ENCODE results near the gene ATG4B. TPM values are rescaled to one million over a fixed set of nuclear protein-coding genes. Genes with fewer than 3 reads are reported as not detected.
"Not testable (repeated sequence)": the region's sequence is repeated elsewhere in the genome, so short reads cannot be mapped to it uniquely, and the experiment has no call there.

The ATG4B gene
- 10 to 100 TPM; 43.0 to 49.4 TPM for total RNA-seq
- long read RNA-seq, transcript ATG4B-205 (13 exons, 2,878 nt) = major isoform, 51 of 86 reads
- long read RNA-seq, partial matches to known transcripts = 26 of 86 reads
- long read RNA-seq, other reads (novel, unspliced or antisense) = 8 of 86 reads

DNA sequence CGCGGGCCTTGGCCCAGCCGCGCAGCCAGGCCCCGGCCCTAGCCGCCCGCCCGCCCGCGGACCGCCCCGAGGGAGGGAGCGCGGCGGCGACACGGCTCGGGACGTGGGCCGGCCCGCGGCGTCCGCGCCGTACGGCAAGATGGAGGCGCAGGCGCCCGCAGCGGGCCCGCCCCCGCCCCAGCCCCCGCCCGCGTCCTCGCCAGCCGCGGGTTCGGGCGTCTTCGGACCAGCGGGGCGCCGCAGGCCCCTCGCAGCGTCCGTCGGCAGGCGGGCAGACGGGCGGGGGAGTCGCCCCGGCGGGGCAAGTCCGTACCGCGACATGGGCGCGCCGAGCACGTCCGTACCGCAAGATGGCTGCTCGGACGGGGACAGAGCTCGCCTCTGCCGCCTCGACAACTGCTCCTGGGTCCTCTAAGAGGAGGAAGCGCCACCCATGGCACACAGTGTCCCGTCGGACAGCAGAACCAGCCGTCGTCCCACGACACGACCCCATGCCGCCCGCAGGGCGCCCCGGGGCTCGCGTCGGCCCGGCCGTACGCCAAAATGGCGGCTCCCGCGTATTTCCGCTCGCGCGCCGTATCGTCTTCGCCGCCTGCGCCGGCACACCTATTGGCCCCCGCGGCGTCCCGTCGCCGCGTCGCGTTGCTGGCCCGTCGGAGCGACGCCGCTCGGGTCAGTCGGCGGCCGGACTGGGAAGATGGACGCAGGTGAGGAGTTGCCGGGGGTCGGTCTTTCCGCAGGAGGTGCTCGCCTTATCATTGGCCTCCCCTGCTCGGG lies at the start of gene ATG4B, which contains the start of gene THAP4:
Gene ATG4B, plus strand, starts transcription at position 676 of the 777 bp plus-strand sequence. Its CDS starts 22 bp downstream, at position 698.
Gene THAP4, minus strand, starts transcription at position 141 of the 777 bp plus-strand sequence. CDS start 141 bp downstream, outside the sequence.
- intact Hi-C loops (cut with DNase I) = no loop called here
- DNase-seq = peak; percentile 90
- ATAC-seq = peak; percentile 90 to 93

DNA sequence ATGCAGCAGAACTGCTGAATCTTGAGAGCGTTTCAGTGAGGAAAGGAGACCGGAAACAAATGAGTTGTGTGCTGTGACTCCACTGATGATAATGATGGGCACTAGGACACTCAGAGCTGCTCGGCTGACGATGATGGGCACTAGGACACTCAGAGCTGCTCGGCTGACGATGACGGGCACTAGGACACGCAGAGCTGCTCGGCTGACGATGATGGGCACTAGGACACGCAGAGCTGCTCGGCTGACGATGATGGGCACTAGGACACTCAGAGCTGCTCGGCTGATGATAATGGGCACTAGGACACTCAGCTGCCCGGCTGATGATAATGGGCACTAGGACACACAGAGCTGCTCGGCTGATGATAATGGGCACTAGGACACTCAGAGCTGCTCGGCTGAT lies 47.6 kb upstream of the ATG4B start:
- intact Hi-C loops (cut with DNase I); ATAC-seq: not testable (repeated sequence)
- DNase-seq = peak; percentile 59

DNA sequence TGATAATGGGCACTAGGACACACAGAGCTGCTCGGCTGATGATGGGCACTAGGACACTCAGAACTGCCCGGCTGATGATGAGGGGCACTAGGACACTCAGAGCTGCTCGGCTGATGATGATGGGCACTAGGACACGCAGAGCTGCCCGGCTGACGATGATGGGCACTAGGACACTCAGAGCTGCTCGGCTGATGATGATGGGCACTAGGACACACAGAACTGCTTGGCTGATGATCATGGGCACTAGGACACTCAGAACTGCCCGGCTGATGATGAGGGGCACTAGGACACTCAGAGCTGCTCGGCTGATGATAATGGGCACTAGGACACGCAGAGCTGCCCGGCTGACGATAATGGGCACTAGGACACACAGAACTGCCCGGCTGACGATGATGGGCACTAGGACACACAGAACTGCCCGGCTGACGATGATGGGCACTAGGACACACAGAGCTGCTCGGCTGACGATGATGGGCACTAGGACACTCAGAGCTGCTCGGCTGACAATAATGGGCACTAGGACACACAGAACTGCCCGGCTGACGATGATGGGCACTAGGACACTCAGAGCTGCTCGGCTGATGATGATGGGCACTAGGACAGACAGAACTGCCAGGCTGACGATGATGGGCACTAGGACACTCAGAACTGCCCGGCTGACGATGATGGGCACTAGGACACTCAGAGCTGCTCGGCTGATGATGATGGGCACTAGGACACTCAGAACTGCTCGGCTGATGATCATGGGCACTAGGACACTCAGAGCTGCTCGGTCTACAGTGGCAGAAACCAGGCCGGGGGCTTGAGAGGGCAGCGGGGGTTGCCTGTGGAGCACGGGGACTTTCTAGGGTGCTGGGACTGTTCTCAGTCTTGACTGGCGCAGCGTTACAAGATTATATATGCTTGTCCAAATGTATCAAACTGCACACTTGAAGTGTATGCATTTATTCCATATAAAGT lies 46.7 kb upstream of the ATG4B start:
- intact Hi-C loops (cut with DNase I); ATAC-seq: not testable (repeated sequence)

DNA sequence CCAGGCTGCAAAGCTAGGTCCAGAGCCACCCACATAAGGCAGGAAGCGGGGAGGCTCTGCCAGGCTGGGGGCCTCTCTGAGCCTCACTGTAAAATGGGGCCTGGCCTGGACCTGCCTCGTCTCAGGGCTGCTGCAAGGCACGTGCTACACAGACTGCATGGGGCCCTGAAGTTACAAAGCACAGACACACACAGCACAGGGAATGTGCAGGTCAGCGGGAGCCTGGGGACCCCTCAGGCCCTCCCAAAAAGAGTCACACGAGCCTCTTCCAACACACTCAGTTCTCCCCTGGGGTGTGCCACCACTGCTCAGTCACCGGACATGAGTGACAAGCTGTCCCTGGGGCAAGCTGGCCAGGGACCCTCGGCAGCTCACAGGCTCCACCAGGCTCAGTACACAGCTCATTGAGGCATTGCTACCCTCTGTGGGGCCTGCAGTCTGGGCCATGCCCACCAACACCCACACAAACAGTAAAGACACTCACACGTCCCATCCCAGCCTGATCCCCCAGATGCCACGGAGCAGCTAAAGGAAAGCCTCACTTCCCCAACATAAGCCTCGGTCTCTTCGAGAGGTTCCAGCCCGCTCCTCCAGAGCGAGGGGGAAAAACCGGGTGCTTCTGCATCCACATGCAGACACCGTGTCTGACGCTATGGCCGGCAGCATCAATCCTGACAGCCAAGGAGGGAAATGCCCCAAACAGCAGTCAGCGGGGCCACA lies 45.2 kb upstream of the ATG4B start:
- no peak for DNase-seq
- ATAC-seq = no peak
- intact Hi-C loops (cut with DNase I) = no loop called here

More for the DNA sequence above, 46.7 kb upstream of the ATG4B start:
- not testable (repeated sequence) for DNase-seq

DNA sequence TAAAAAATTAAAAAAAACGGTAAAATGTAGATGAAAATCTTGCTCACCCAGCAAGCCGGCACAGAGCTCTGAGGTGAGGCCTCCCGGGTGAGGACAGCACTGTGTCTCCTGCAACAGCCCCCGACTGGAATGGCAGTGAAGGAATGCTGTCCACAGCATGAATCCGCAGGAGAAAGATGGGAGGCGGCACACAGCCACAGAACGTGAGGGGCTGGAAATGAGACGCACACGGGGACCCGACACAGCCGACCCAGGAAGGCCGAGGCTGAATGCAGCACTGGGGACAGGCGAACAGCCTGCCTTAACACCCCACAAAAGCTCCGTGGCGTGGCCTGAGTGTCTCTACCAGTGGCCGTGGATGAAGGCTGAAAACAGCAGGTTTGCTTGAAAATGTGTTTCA lies 44.2 kb upstream of the ATG4B start:
- intact Hi-C loops (cut with DNase I) = no loop called here
- no peak for DNase-seq

DNA sequence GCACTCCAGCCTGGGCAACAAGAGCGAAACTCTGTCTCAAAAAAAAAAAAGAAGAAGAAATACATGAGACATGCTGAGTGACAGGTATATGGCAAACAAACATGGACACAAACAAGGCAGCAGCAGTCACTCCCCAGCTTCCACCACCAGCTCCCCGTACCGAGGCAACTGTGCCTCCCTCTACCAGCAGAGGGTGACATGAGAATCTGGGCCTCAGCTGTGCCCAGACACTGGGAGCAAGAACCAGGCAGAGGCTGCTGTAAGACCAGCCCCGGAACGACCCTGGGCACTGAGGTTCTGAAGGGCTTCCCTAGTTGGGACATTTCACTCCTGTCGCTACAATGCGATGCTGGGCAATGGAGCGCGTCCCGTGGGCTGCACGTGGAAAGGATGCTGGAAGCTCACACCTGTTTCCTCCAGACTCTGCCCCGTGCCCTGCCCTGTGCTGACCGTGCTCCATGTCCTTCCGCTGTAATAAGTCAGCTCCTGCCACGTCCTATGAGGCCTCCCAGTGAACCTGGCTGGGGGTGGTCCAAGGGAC lies 41.8 kb upstream of the ATG4B start:
- DNase-seq (no peak), ATAC-seq (no peak)
- intact Hi-C loops (cut with DNase I) = no loop called here

More for the DNA sequence above, 44.2 kb upstream of the ATG4B start:
- ATAC-seq = no peak

DNA sequence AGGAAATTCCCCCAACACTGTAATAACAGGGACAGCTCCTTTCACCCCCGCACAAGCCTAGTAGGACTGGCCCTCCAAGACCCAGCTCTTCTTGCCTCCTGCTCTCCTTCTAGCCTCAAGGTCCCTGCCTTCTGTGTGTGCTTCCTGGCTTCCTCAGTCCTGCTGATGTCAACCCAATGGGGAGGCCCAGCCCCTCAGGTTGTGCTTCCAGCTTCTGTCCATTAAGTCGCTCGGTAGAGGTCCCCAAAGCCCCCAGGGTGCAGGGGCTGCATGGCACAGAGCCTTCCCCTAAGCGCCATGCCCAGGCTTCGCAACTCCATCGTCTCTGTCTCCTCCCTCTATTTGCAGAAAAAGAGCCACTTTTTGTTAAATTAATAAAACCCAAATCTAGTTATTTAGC lies 39.9 kb upstream of the ATG4B start:
- DNase-seq (no peak), ATAC-seq (no peak)
- intact Hi-C loops (cut with DNase I) = no loop called here

DNA sequence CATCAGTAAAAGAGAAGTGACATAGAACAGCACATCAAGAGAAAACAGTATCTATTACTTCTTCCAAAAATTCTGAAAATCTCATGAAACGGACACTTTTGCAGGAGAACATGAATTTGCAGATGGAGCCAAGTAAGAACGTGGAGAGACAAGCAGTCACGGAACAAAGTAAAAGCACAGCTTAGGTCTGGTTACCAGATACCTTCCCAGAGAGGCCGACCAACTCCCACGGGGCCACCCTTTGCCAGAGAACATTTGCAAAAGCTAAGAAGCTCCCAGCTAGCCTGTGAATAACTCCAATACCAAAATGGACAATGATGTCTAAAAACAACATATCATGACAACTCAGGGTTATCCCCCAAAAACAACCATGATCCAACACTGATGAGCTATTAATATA lies 39.4 kb upstream of the ATG4B start:
- DNase-seq (no peak), ATAC-seq (no peak)
- intact Hi-C loops (cut with DNase I) = no loop called here

DNA sequence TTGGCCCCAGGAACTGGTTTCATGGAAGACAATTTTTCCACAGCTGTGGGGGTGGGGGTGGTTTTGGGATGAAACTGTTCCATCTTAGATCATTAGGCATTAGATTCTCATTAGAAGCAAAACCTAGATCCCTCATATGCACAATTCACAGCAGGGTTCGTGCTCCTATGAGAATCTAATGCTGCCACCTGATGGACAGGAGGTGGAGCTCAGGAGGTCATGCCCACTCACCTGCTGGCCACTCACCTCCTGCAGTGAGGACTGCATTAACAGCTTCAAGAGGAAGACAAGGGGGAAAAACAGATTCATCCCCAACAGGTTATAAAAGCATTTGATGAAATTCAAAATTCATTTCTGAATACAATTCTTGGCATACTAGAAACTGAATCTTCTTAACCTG lies 39.0 kb upstream of the ATG4B start:
- DNase-seq (no peak), ATAC-seq (no peak)

DNA sequence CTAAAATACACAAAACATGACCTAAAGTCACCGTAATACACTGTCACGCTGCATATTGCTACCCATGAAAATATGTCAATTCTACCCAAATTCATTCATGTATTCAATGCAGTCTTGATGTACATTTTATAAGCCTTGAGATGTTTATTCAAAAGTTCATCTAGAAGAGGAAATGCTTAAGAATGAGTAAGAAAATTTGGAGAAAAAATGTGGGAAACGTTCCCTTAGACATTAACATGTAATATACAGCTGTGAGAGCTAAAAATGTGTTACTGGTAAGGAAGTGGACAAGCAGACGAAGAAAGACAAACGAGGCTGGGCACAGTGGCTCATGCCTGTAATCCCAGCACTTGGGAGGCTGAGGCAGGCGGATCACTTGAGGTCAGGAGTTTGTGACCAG lies 37.9 kb upstream of the ATG4B start:
- intact Hi-C loops (cut with DNase I) = loop anchor here in 1 of 2 donors (10.0 kb wide), 1 partner anchor 85 kb away; no protein-coding TSS in a partner anchor
- DNase-seq = no peak

More for the DNA sequence above, 39.0 kb upstream of the ATG4B start:
- intact Hi-C loops (cut with DNase I) = no loop called here

DNA sequence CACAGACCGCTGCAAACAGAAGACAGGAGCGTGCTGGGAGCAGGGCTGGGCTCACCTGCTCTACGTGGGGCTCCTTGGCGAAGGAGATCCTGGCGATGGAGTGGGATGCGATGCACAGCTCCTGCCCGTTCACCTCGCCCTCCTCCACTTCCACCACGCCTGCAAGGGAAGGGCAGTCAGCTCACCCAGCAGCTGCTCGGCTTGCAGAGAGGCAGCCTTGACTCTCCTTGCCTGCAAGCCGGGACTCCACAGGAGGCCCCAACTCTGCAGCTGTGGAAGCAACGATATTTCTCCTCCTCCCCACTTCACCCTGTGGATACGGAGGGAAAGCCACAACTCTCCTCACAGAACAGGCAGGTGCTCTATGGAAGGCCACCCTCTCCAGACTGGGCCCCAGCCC lies 35.7 kb upstream of the ATG4B start:
- intact Hi-C loops (cut with DNase I) = loop anchor here in 1 of 2 donors (10.0 kb wide), 1 partner anchor 87 kb away; no protein-coding TSS in a partner anchor
- ATAC-seq = no peak
- no peak for DNase-seq

More for the DNA sequence above, 37.9 kb upstream of the ATG4B start:
- ATAC-seq = no peak

DNA sequence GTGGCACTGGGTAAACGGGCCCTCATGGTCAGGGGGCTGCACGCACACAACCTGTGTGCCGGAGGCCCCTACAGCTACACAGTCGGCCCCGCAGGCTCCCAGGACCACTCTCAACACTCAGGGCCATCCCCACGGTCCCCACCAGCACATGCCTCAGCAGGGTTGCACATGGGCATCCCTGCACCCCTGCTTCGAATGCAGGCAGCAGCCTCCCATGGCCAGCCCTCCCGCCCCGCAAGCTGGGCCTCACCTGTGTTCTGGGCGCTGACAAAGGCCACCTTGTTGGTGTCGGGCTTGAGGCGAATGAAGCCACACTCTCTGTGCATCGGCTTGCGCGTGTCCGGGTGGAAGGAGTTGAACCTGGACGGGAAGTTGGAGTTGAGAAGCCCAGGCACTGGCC lies 34.8 kb upstream of the ATG4B start:
- intact Hi-C loops (cut with DNase I) = loop anchor here in 1 of 2 donors (10.0 kb wide), 1 partner anchor 88 kb away; no protein-coding TSS in a partner anchor
- DNase-seq (no peak), ATAC-seq (no peak)

DNA sequence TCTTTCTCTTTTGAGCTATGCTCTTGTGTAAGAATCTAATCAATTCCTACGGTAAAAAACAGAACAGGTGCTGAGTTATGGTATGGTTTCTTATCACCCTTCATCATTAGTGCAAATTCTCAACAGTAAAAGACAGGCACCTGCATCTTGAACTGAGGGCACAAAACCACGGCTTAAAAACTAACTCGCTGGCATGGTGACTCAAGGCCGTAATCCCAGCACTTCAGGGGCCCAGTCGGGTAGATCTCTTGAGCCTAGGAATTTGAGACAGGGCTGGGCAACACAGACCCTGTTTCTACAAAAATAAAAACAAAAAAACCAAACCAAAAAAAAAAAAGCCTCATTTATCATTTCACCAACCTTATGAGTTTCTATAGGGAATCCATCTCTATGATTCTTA lies 33.8 kb upstream of the ATG4B start:
- intact Hi-C loops (cut with DNase I) = loop anchor here in 1 of 2 donors (10.0 kb wide), 1 partner anchor 89 kb away; no protein-coding TSS in a partner anchor
- ATAC-seq = no peak
- DNase-seq = no peak

DNA sequence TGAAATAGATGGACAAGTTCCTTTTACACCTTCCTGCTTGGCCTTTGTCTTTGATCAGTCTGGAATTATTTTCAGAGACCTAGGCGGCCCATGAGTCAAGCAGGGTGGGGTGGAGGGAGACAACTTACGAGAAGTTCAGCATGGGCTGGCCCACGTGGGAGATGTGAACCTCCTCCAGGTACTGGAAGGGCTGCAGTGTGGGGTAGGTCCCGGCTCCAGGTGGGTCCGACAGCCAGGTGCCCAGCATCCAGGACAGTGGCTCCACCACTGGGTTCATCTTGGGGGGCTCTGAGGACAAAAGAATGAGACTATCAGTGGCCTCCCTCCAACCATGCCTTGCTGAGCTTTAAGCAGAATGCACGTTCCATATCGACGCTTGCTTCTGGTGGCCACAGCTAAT lies 31.3 kb upstream of the ATG4B start:
- DNase-seq (no peak), ATAC-seq (no peak)
- intact Hi-C loops (cut with DNase I) = loop anchor here in 1 of 2 donors (10.0 kb wide), 1 partner anchor 91 kb away; no protein-coding TSS in a partner anchor

DNA sequence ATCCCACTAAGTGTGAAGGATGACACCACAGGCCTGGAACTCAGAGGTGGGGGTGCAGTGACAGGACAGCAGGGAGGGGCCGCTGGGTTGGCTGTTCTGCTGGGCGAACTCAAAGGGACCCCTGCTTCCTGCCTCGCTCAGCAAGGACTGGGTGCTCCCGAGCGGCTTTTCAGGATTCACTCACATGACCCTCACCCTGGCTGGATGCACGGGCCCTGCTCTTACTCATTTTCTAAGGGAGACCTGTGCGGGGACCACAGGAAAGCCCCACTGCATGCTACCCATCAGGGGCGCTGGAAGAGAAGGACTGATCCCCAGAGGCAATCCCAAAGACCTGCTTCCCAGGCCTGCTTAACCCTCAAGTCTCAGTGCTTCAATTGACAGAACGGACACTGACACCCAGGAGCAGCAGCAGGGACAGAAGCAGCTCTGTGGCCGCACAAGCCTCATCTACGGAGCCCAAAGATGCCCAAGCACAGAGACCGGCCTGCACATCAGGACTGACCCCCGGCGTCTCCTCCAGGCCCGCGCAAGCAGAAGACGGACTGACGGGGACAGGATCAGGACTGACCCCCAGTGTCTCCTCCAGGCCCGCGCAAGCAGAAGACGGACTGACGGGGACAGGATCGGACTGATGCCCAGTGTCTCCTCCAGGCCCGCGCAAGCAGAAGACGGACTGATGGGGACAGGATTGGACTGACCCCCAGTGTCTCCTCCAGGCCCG lies 30.2 kb upstream of the ATG4B start:
- intact Hi-C loops (cut with DNase I) = loop anchor here in 1 of 2 donors (10.0 kb wide), 1 partner anchor 93 kb away; no protein-coding TSS in a partner anchor
- no peak for DNase-seq
- ATAC-seq = no peak

DNA sequence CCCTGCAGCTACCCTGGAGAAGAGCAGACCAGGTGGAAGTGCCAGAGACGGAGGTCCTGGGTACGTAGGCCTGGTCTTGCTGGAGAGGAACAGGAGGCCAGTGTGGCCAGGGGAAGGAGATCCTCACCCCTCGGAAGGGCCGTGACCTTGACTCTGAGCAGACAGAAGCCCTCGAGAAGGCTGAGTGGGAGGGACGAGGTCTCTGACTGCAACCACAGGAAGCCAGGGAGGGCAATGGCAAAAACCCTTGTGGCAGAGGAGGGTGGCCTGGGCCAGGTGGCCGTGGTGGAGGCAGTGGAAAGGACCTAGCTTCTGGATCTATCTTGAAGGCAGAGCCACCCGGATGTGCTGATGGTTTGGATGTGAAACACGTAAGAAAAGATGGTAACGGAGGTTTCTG lies 28.6 kb upstream of the ATG4B start:
- intact Hi-C loops (cut with DNase I) = loop anchor here in 1 of 2 donors (10.0 kb wide), 1 partner anchor 94 kb away; no protein-coding TSS in a partner anchor
- DNase-seq (no peak), ATAC-seq (no peak)
